Epithelial cell of esophagus (primary cell): ENCODE results near the gene DPP7.

Source experiments
- DNase-seq: peaks from one replicate; pipeline ENCODE4 v3.0.0; 2010; ENCODE audit warnings: low read depth
- H3K4me3 ChIP-seq: 2 replicates; pipeline ENCODE4 v1.5.1; 2011; ENCODE audit warnings: mild to moderate bottlenecking, low read length, control low read depth
- TF ChIP-seq, protein P1 (sequence below): IDR thresholded peaks from 2 replicates; pipeline ENCODE4 v1.5.1; 2011; ENCODE audit warnings: low read depth, mild to moderate bottlenecking, low read length, control low read depth, inconsistent platforms; ENCODE audit not compliant: insufficient read depth; ENCODE audit errors: missing control alignments

The DPP7 gene

DNA sequence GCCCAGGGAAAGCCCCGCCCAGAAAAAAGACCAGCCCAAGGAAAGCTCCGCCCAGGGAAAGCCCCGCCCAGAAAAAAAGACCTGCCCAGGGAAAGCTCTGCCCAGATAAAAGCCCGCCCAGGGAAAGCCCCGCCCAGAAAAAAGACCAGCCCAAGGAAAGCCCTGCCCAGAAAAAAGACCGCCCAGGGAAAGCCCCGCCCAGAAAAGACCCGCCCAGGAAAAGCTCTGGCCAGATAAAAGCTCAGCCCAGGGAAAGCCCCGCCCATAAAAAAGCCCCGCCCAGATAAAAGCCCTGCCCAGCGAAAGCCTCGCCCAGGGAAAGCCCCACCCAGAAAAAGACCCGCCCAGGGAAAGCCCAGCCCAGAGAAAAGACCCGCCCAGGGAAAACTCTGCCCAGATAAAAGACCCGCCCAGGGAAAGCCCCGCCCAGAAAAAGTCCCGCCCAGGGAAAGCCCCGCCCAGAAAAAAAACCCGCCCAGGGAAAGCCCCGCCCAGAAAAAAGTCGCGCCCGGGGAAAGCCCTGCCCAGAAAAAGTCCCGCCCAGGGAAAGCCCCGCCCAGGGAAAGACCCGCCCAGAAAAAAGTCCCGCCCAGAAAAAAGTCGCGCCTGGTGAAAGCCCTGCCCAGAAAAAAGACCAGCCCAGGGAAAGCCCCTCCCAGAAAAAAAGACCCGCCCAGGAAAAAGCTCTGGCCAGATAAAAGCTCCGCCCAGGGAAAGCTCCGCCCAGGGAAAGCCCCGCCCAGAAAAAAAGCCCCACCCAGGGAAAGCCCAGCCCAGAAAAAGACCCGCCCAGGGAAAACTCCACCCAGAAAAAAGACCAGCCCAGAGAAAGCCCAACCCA, 36.3 kb upstream of the DPP7 start:
- TF ChIP-seq, protein P1, sequence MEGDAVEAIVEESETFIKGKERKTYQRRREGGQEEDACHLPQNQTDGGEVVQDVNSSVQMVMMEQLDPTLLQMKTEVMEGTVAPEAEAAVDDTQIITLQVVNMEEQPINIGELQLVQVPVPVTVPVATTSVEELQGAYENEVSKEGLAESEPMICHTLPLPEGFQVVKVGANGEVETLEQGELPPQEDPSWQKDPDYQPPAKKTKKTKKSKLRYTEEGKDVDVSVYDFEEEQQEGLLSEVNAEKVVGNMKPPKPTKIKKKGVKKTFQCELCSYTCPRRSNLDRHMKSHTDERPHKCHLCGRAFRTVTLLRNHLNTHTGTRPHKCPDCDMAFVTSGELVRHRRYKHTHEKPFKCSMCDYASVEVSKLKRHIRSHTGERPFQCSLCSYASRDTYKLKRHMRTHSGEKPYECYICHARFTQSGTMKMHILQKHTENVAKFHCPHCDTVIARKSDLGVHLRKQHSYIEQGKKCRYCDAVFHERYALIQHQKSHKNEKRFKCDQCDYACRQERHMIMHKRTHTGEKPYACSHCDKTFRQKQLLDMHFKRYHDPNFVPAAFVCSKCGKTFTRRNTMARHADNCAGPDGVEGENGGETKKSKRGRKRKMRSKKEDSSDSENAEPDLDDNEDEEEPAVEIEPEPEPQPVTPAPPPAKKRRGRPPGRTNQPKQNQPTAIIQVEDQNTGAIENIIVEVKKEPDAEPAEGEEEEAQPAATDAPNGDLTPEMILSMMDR, result no peak
- H3K4me3 ChIP-seq, result no peak overlapping the region
- peak; percentile 58 for DNase-seq

DNA sequence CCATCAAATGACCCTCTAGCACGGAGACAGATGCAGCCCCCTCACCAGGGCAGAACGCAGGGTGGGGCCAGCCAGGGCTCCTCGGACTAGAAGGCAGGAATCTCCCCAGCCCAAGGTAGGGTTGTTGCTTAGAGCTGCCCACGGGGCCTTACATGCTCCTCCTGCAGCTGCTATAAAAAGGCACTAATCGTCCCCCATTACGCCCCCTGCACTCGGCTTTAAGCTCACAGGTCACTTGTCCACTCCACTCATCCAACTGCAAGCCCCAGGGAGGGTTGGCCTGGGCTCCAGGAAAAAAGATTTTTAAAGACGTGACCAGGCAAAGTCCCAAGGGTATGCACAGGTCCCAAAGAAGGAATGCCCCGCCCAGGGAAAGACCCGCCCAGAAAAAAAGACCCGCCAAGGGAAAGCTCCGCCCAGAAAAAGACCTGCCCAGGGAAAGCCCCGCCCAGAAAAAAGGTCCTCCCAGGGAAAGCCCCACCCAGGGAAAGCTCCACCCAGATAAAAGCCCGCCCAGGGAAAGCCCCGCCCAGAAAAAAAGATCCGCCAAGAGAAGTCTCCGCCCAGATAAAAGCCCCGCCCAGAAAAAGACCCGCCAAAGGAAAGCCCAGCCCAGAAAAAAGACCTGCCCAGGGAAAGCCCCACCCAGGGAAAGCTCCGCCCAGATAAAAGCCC, 35.5 kb upstream of the DPP7 start:
- DNase-seq, result peak; percentile 17
- TF ChIP-seq, protein P1, result no peak
- no peak overlapping the region for H3K4me3 ChIP-seq

DNA sequence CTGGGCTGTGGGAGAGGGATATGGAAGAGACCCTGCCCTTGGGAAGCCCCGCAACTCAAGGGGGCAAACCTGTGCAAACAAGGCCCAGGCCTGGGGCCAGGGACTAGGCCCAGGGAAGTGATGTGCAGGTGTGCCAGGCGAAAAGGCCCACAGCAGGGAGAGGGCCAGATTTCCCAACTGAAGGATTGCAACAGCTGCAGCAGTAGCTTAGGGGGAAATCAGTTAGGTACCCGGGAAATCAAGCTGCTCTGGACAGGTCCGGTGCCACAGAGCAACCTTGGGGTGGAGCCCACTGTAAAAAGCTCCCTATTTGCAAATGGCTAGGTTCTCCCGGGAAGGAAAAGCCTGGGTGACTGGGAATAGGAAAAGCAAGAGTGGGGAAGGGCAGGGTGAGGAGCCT, 34.8 kb upstream of the DPP7 start:
- no peak overlapping the region for H3K4me3 ChIP-seq
- TF ChIP-seq, protein P1, result no peak
- no peak for DNase-seq

DNA sequence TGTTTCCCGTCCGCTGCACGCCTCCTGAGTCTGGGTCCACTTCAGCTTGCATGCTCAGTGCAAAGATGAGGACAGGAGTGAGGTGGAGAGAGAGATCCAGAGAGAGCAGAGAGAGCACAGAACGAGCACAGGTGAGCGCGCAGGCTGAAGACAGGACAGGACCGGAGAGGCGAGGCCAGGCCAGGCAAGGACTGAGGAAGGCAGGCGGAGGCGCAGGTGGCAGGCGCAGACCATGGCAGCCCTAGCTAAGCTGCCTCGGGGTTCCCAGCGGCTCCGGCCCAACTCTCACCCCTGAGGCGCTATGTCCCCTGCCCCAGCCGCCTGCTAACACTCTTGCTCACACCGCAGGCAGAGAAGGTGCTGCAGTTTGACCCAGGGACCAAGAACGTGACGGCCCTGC, 34.1 kb upstream of the DPP7 start:
- no peak overlapping the region for H3K4me3 ChIP-seq
- TF ChIP-seq, protein P1, result no peak
- DNase-seq, result no peak

DNA sequence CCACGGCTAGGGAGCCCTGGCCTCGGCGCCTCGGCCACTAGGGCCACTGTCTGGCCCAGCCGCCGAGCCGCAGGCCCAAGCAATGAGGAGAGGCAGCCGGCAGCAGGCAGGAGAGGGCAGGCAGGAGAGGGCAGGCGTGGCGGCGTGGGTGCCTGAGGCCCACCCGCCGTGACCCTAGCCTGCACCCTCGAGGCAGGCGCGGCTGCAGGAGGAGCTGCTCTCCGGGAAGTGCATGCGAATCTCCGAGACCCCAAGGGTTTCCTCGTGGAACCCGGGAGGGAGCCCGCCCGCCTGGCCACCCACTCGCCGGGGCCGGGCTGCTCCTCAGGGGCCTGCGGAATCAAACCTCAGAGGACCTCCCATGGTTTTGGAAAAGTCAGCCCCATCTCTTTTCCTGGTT, 33.7 kb upstream of the DPP7 start:
- DNase-seq, result no peak
- TF ChIP-seq, protein P1, result no peak
- no peak overlapping the region for H3K4me3 ChIP-seq

DNA sequence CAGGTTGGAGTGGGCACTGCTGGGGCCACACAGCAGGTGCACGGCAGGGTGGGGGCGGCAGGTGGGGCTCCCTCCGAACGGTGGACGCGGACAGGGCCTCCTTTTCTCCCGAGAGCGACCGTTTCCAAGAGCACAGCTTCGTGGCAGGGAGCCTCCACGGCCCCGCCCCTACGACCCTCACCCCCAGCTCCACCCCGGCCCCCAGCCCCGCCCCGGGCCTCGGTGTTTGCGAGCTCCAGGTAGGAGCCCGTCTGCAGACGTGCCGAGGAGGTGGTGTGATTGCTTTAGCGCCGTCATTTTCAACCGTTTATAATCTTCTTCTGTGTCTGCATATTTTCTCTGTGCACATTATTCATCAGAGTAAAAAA, 33.2 kb upstream of the DPP7 start:
- DNase-seq, result no peak
- TF ChIP-seq, protein P1, result no peak
- no peak overlapping the region for H3K4me3 ChIP-seq
